Effector memory CD4-positive, alpha-beta T cell (primary cell): ENCODE measurements around the gene OR11H6.
"Not testable (repeated sequence)": the region's sequence is repeated elsewhere in the genome, so short reads cannot be mapped to it uniquely, and the experiment has no call there.

Experiments
- DNase-seq, 3 donors: peaks; one replicate each; pipeline ENCODE4 v3.0.0-alpha.2; 2020
- H3K27ac ChIP-seq: 2 replicates; pipeline ENCODE4 v1.7.0; 2013; ENCODE audit warnings: mild to moderate bottlenecking, low read length, moderate library complexity; ENCODE audit not compliant: insufficient read depth, poor library complexity, severe bottlenecking
- H3K27me3 ChIP-seq: replicated peaks from 2 replicates; pipeline ENCODE4 v1.7.0; 2013; ENCODE audit warnings: mild to moderate bottlenecking, low read length; ENCODE audit not compliant: insufficient read depth, control insufficient read depth, poor library complexity, severe bottlenecking
- H3K36me3 ChIP-seq: 2 replicates; pipeline ENCODE4 v1.7.0; 2013; ENCODE audit warnings: mild to moderate bottlenecking, low read length, moderate library complexity; ENCODE audit not compliant: control insufficient read depth, insufficient read depth
- H3K4me1 ChIP-seq: 2 replicates; pipeline ENCODE4 v1.7.0; 2013; ENCODE audit warnings: low read length, mild to moderate bottlenecking; ENCODE audit not compliant: control insufficient read depth, insufficient read depth, poor library complexity, severe bottlenecking
- H3K4me3 ChIP-seq: 2 replicates; pipeline ENCODE4 v1.7.0; 2013; ENCODE audit warnings: low read length, low read depth, mild to moderate bottlenecking; ENCODE audit not compliant: insufficient read depth, poor library complexity, severe bottlenecking
- H3K9me3 ChIP-seq: 2 replicates; pipeline ENCODE4 v1.7.0; 2013; ENCODE audit warnings: mild to moderate bottlenecking, low read length, moderate library complexity; ENCODE audit not compliant: control insufficient read depth

Gene OR11H6

GRCh38 chr14:20194101-20194500, 29.4 kb upstream of the OR11H6 start:
- Histone ChIP-seq H3K4me3 (no peak overlapping the region), H3K27ac (no peak overlapping the region), H3K36me3 (no peaks in the 10 kb centered on the region), H3K9me3 (no peaks in the 10 kb centered on the region), H3K4me1 (no peaks in the 10 kb centered on the region), H3K27me3 (no peaks in the 10 kb centered on the region)
- no peak for DNase-seq

GRCh38 chr14:20195170-20195569, 28.3 kb upstream of the OR11H6 start:
- not testable (repeated sequence) for DNase-seq, H3K36me3 ChIP-seq, H3K4me3 ChIP-seq, H3K4me1 ChIP-seq, H3K9me3 ChIP-seq, H3K27me3 ChIP-seq, H3K27ac ChIP-seq

- Histone ChIP-seq H3K27ac (no peak overlapping the region), H3K9me3 (no peaks in the 10 kb centered on the region), H3K4me1 (no peaks in the 10 kb centered on the region), H3K4me3 (no peak overlapping the region), H3K27me3 (no peaks in the 10 kb centered on the region), H3K36me3 (no peaks in the 10 kb centered on the region)
- DNase-seq: no peak
Measured at GRCh38 chr14:20195911-20196310, 27.6 kb upstream of the OR11H6 start.

- no peak overlapping the region for H3K4me3 ChIP-seq
- DNase-seq: no peak
- H3K36me3 ChIP-seq: no peaks in the 10 kb centered on the region
Measured at GRCh38 chr14:20197459-20197858, 26.1 kb upstream of the OR11H6 start.

GRCh38 chr14:20198991-20199390, 24.5 kb upstream of the OR11H6 start:
- no peaks in the 10 kb centered on the region for H3K36me3 ChIP-seq

More at GRCh38 chr14:20197459-20197858, 26.1 kb upstream of the OR11H6 start:
- H3K27me3 ChIP-seq: no peaks in the 10 kb centered on the region
- no peaks in the 10 kb centered on the region for H3K9me3 ChIP-seq
- H3K27ac ChIP-seq: no peak overlapping the region
- no peaks in the 10 kb centered on the region for H3K4me1 ChIP-seq

GRCh38 chr14:20204721-20205120, 18.8 kb upstream of the OR11H6 start:
- no peaks in the 10 kb centered on the region for H3K4me1 ChIP-seq
- H3K27me3 ChIP-seq: no peaks in the 10 kb centered on the region
- H3K36me3 ChIP-seq: no peaks in the 10 kb centered on the region
- H3K4me3 ChIP-seq: no peak overlapping the region
- no peak overlapping the region for H3K27ac ChIP-seq
- no peaks in the 10 kb centered on the region for H3K9me3 ChIP-seq
- DNase-seq: no peak

More at GRCh38 chr14:20198991-20199390, 24.5 kb upstream of the OR11H6 start:
- Histone ChIP-seq H3K4me3 (no peak overlapping the region), H3K4me1 (no peaks in the 10 kb centered on the region), H3K9me3 (no peaks in the 10 kb centered on the region), H3K27me3 (no peaks in the 10 kb centered on the region), H3K27ac (no peak overlapping the region)
- no peak for DNase-seq

- no peaks in the 10 kb centered on the region for H3K36me3 ChIP-seq
- no peaks in the 10 kb centered on the region for H3K9me3 ChIP-seq
- H3K4me1 ChIP-seq: no peaks in the 10 kb centered on the region
- no peak overlapping the region for H3K4me3 ChIP-seq
- DNase-seq: no peak
- H3K27me3 ChIP-seq: no peaks in the 10 kb centered on the region
- no peak overlapping the region for H3K27ac ChIP-seq
Measured at GRCh38 chr14:20209595-20209994, 13.9 kb upstream of the OR11H6 start.

GRCh38 chr14:20212406-20212805, 11.1 kb upstream of the OR11H6 start:
- not testable (repeated sequence) for H3K27me3 ChIP-seq, H3K36me3 ChIP-seq, H3K27ac ChIP-seq, H3K4me1 ChIP-seq, H3K4me3 ChIP-seq, DNase-seq, H3K9me3 ChIP-seq

GRCh38 chr14:20215196-20215595, 8.3 kb upstream of the OR11H6 start:
- H3K9me3 ChIP-seq: no peaks in the 10 kb centered on the region
- H3K4me3 ChIP-seq: no peak overlapping the region
- H3K36me3 ChIP-seq: no peaks in the 10 kb centered on the region
- H3K27ac ChIP-seq: no peak overlapping the region
- H3K27me3 ChIP-seq: no peaks in the 10 kb centered on the region
- no peak for DNase-seq
- H3K4me1 ChIP-seq: no peaks in the 10 kb centered on the region

GRCh38 chr14:20219033-20219432, 4.5 kb upstream of the OR11H6 start:
- DNase-seq: no peak
- Histone ChIP-seq H3K27me3 (no peaks in the 10 kb centered on the region), H3K4me1 (no peaks in the 10 kb centered on the region), H3K4me3 (no peak overlapping the region), H3K9me3 (no peaks in the 10 kb centered on the region), H3K27ac (no peak overlapping the region), H3K36me3 (no peaks in the 10 kb centered on the region)

GRCh38 chr14:20228681-20229080, 5.2 kb downstream of the OR11H6 start, which contains the start of gene OR11H7:
Gene OR11H7 (plus strand): TSS chr14:20228981.
- Histone ChIP-seq H3K9me3 (no peaks in the 10 kb centered on the region), H3K4me3 (no peak within 1 kb of the TSS), H3K4me1 (no peaks in the 10 kb centered on the region), H3K36me3 (no peaks in the 10 kb centered on the region), H3K27ac (no peak within 1 kb of the TSS), H3K27me3 (no peaks in the 10 kb centered on the region)
- no peak for DNase-seq
